GM21528 (cell line): ENCODE results near the gene DCAF4.
"Not testable (repeated sequence)": the region's sequence is repeated elsewhere in the genome, so short reads cannot be mapped to it uniquely, and the experiment has no call there.

ENCODE experiments used
- ATAC-seq: cut with Tn5 transposase; IDR thresholded peaks from one replicate; pipeline ENCODE4 v1.9.1; 2021; ENCODE audit warnings: mild to moderate bottlenecking, moderate library complexity; ENCODE audit not compliant: unreplicated experiment, low FRiP score

The DCAF4 gene

DNA sequence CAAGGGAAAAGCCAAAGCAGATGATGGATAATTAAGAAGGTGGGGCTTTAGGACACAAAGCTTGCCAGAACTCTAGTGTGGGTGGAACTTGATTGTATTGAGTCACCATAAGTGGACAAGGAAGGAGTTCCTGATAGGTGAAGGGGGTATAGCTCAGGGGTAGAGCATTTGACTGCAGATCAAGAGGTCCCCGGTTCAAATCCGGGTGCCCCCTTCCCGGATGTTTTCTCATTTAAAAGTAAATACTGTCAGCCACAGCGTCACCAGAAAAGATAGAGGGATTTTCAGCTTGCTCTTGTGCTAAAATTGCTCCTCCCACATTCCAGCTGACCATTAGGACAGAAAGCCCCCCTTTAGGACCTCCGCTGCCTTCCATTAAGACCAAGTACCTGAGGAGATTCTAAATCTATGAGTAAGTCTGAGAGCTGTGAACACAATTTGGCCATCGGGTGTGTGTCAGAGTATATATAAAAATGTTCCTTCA lies 36.6 kb downstream of the DCAF4 start:
- no peak for ATAC-seq

GRCh38 chr14:72965249-72965648 lies 39.0 kb downstream of the DCAF4 start:
- no peak for ATAC-seq

DNA sequence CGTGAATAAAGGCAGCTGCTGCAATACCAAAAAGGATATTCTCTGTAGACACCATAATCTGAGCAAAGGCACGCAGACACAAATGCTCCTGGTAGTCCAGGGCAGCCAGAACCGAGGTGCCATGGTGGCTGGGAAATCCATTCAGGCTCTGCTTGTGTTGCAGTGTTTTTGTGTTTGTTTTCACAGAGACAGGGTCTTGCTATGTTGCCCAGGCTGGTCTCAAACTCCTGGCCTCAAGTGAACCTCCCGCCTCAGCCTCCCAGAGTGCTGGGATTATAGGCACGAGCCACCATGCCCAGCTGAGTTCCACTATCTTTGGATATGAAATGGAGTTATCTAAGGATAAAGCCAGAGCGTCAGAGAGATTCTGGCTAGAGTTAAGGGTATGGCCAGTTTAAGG lies 39.8 kb downstream of the DCAF4 start:
- ATAC-seq = no peak

DNA sequence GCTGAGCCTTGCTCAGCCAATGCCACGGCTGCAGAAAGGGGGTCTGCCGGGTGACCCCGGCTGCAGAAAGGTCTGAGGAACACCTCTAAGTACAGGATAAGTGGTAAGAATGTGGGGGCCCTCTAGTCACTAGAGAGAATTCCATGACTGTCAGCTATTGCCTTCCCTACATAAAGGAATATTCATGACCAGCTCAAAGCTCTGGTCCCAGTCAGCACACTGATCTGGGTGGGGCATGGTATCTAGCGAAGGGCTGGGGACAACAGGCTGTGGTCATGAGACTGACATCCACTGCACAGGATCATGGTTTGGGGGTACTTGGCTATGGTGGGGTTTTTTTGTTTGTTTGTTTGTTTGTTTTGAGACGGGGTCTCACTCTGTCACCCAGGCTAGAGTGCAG lies 42.1 kb downstream of the DCAF4 start:
- no peak for ATAC-seq

DNA sequence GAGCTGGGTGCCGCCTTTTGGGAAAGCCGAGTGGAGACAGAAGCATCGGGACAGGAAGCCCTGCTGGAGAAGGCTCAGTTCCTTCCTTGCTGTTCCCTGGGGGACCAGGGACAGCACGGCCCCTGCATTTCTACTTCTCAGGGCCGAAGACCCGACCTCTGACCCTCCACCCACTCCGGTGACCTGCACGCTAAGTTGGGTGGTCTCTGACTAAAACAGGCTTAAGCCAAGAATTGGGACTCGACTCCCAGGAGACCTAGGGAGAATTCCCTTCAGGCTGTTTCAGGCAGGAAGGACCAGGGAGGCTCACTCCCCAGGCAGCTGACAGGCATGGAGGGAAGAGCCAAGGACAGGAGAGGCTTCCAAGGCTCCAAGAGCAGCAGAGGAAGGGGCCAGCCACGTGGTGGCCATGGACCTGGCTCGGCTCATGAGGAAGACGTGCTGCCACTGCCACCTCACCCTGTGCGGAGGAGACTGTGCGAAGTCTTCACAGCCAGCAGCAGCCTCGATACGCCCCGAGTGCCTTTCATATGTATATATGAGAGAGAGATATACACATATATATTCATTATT lies 43.9 kb downstream of the DCAF4 start:
- ATAC-seq = no peak

DNA sequence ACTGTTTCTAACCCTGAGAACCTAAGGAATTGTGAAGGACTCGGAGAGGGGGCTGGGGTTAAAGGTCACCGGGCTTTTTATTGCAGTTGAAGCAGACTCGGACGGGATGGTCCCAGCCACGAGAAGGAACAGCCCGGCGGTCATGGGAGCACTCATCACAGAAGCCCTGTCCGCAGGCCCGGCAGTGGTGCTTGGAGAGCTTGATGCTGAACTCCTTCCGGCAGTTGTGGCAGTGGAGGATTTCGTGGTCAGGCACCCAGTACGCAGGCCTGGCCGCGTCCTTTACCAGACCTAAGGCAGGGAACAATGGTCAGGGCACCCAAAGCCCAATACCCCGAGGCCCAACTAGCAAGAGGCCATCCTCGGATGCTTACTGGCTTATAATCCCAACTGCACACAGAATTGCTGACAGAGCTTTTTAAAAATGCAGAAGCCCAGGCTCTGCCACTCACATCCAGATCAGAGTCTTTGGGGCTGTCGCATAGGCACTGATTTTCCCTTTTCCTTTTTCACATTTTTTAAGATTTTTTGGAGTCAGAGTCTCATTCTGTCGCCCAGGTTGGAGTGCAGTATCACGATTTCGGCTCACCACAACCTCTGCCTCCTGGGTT lies 44.7 kb downstream of the DCAF4 start:
- no peak for ATAC-seq

- ATAC-seq = no peak
These were observed 48.4 kb downstream of the DCAF4 start for GRCh38 chr14:72974661-72975060.

DNA sequence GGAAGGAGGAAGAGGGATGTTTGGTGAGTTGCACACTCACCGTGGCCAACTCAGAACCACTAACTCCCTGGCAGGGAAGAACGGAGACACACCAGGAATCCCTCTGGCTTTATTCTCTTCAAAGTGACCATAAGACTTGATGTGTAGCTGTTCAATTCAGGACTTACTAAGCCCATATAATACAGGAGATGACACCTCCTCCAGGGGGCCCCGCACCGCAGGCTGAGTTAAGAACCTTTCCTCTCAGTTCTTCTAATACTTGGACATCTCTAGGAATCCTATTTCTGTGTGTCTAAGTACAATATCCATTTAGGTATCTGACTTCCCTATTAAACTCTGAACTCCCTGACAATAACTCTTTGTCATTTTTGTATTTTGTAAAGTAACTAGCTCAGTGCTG lies 49.5 kb downstream of the DCAF4 start:
- ATAC-seq = no peak

DNA sequence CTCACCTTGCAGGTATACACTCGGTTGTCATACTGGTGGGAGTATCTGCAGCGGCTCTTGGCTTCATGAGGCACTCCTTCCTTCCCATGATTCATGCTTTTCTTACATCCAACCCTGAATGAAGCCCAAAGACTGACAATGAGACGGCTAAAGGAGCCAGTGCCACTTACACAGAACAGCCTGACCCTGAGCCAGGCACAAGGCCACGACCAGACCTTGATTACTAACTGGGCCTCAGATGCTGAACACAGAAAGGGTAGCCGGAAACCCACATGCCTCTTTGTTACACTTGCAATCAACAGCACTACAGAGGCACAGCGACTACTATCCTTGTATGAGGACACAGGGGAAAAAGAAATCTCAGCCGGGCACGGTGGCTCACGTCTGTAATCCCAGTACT lies 52.6 kb downstream of the DCAF4 start:
- ATAC-seq = no peak

DNA sequence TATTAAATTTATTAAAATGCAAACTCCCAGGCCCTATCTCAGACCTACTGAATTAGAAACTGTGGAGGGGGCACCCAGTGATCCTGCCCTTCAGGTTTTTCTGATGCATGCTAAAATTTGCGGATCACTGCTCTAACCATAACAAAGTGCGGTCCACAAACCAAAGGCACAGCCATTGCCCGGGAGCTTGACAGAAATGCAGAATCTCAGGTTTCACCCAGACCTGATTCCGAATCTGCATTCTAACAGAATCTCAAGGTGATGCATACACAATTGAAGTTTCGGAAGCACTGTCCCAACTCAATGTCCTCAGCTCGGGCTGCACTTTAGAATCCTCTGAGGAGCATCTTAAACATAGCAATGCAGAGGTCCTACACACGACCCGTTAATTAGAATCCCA lies 54.6 kb downstream of the DCAF4 start:
- ATAC-seq = no peak

- no peak for ATAC-seq
These were observed 56.0 kb downstream of the DCAF4 start for GRCh38 chr14:72982146-72982708.

DNA sequence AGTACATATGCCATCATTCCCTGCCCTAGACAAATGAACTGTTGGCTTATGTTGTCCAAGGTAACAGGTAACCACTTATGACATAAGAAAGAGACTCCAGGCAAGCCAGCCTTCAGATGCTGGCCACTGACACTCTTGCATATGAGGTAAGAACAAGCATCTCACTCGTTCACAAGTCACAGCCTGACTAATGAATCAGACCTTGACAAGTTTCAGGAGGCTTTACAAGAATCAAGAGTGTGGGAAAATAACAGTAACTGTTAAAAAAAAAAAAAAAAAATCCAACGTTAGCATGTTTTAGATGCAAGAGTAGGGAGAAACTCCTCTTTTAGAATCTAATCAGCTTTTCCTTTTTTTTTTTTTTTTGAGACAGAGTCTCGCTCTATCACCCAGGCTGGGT lies 60.0 kb downstream of the DCAF4 start:
- no peak for ATAC-seq

DNA sequence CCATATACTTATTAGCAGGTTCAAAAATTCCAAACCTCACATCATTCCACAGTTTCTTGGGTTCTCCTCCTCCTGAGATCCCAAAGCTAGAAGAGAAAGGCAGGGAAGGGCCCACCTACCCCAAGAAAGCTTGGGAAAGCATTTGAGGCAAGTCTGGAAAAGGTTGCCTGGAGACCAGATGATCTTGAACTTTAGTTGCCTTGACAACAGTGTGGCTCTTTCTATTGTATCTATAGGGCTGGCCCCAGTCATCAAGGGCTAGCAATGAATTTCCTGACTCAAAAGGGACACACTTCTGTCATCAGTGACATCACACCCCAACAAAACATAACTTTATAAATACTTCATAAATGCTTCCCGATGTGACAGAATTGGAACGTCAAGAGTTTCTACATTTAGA lies 60.6 kb downstream of the DCAF4 start:
- no peak for ATAC-seq

GRCh38 chr14:72990171-72990570 lies 63.9 kb downstream of the DCAF4 start:
- no peak for ATAC-seq

DNA sequence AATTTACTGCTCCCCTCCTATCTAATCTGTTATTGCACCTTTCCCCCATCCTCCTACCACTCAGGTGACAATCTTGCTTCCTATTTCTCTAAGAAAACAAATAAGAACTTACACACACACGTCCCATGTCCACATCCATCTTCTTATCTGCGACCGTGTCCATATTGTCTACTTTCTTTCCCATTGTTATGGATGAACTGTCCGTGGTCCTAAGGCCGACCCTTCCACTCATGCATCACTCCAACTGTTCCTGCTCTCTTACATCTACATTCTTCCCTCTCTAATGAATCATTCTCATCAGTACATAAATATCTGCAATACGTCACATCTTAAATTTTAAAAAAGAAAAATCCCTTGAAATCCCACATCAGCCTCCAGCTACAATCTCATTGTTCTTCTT lies 70.7 kb downstream of the DCAF4 start:
- ATAC-seq = no peak

GRCh38 chr14:72998252-72998903 lies 72.1 kb downstream of the DCAF4 start:
- no peak for ATAC-seq

DNA sequence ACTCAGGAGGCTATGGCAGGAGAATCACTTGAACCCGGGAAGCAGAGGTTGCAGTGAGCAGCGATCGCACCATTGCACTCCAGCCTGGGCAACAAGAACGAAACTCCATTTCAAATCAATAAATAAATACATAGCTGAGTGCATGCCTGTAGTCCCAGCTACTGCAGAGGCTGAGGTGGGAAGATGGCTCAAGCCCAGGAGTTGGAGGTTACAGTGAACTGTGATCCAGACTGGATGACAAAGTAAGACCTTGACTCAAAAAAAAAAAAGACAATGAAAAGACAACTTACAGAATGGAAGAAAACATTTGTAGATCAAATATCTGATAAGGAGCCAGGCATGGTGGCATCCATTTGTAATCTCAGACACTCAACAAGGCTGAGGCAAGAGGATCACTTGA lies 73.1 kb downstream of the DCAF4 start:
- ATAC-seq = no peak

- ATAC-seq = no peak
These were observed 73.8 kb downstream of the DCAF4 start for GRCh38 chr14:73000073-73000472.

DNA sequence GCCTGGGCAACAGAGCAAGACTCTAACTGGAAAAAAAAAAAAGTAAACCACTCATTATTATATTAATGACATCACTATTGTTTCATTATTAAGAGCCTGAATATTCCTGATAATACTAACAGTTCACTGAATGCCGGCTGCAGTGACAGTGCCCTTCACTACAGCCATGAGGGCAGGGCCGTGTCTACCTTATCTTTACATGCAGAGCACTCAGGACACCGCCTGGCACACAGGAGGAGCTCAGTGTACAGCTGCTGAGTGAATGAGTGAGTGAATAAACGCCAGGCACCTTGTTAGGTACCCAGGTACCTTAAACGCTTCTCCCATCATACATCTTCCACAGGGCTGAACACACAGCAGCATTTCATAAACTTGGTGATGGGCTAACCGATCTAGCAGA lies 77.4 kb downstream of the DCAF4 start:
- ATAC-seq = no peak

- not testable (repeated sequence) for ATAC-seq
These were observed 78.4 kb downstream of the DCAF4 start for GRCh38 chr14:73004641-73005040.

- ATAC-seq = no peak
These were observed 81.6 kb downstream of the DCAF4 start for GRCh38 chr14:73007835-73008234.

GRCh38 chr14:73008501-73008900 lies 82.2 kb downstream of the DCAF4 start:
- ATAC-seq = no peak
